CD4-positive, alpha-beta T cell (primary cell): ENCODE data around the gene RTP3. TPM values are rescaled to one million over a fixed set of nuclear protein-coding genes. Genes with fewer than 3 reads are reported as not detected.
A peak's percentile ranks its signal among the peaks of the same experiment; 100 is the strongest.

Experiments used
- ATAC-seq: fragments of 200-7000 bp; cut with Tn5 transposase; one replicate; pipeline ENCODE4 v1.10.0; 2022; ENCODE audit warnings: mild to moderate bottlenecking; ENCODE audit not compliant: poor library complexity
- CTCF ChIA-PET: fragments of 350-600 bp; sonication (Branson Sonifier 250); formaldehyde crosslinking; loops from one replicate; lab custom pipeline; 2021; ENCODE audit warnings: antibody characterized with exemption, inconsistent platforms; lab: Charles Lee
- POLR2A ChIA-PET: fragments of 350-600 bp; sonication (Branson Sonifier 250); formaldehyde crosslinking; loops from one replicate; lab custom pipeline; 2021; ENCODE audit warnings: antibody characterized with exemption, inconsistent platforms; lab: Charles Lee
- DNase-seq, 14 experiments: peaks; one replicate each; pipeline ENCODE4 v3.0.0-alpha.2; 2013 to 2020; ENCODE audit warnings: mixed read lengths in 2 of 14
- H3K27ac ChIP-seq, 2 donors: one replicate each; pipeline versions ENCODE4 v1.5.1 to v1.7.0; 2013; ENCODE audit warnings: low read length in 2 of 2, low read depth in 1 of 2, mild to moderate bottlenecking in 1 of 2
- H3K27me3 ChIP-seq, 2 experiments: 1 replicate in 1 of 2; 2 replicates in 1 of 2; pipeline versions ENCODE4 v1.6.1 to v1.7.0; 2013; ENCODE audit warnings: low read length in 2 of 2, control low read depth in 1 of 2, mild to moderate bottlenecking in 1 of 2, moderate library complexity in 1 of 2; ENCODE audit not compliant: insufficient read depth in 2 of 2, control insufficient read depth in 1 of 2
- H3K36me3 ChIP-seq: one replicate; pipeline ENCODE4 v1.6.1; 2013; ENCODE audit warnings: low read length, control low read depth; ENCODE audit not compliant: insufficient read depth
- H3K4me1 ChIP-seq: one replicate; pipeline ENCODE4 v1.6.1; 2013; ENCODE audit warnings: low read length, control low read depth; ENCODE audit not compliant: insufficient read depth
- H3K4me3 ChIP-seq: one replicate; pipeline ENCODE4 v1.5.1; 2013; ENCODE audit warnings: mild to moderate bottlenecking, low read length, moderate library complexity
- H3K9me3 ChIP-seq, 2 experiments: 1 replicate in 1 of 2; 2 replicates in 1 of 2; pipeline versions ENCODE4 v1.6.1 to v1.7.0; 2013; ENCODE audit warnings: low read length in 2 of 2, mild to moderate bottlenecking in 2 of 2, control low read depth in 1 of 2, moderate library complexity in 1 of 2; ENCODE audit not compliant: control insufficient read depth in 1 of 2, insufficient read depth in 1 of 2
- H3K27ac Mint-ChIP-seq: one replicate; pipeline ENCODE4 v1.8.0; 2020; ENCODE audit warnings: mixed read lengths
- H3K27me3 Mint-ChIP-seq: one replicate; pipeline ENCODE4 v1.8.0; 2021; ENCODE audit warnings: mixed read lengths
- H3K36me3 Mint-ChIP-seq: one replicate; pipeline ENCODE4 v1.8.0; 2021; ENCODE audit warnings: low read depth, mixed read lengths
- H3K4me1 Mint-ChIP-seq: one replicate; pipeline ENCODE4 v1.8.0; 2021; ENCODE audit warnings: low read depth, mixed read lengths
- H3K4me3 Mint-ChIP-seq: one replicate; pipeline ENCODE4 v1.8.0; 2020; ENCODE audit warnings: mild to moderate bottlenecking, mixed read lengths
- H3K9me3 Mint-ChIP-seq: one replicate; pipeline ENCODE4 v1.8.0; 2020; ENCODE audit warnings: mixed read lengths
- intact Hi-C, 2 experiments: fragments of 100-400 bp; cut with DNase I in 1 of 2; cut with micrococcal nuclease in 1 of 2; formaldehyde crosslinking; loops; one replicate each; pipeline versions ENCODE4 v1.15.1 to v1.9.0; 2023 to 2025; cut with DNase I, micrococcal nuclease
- total RNA-seq, 174 experiments: library from RNA in 2 of 174; stranded (reverse) in 2 of 174; gene quantifications; one replicate each; pipeline ENCODE4 v1.2.3 and lab custom pipeline; 2021 to 2026
- TF ChIP-seq, protein P1 (sequence below): fragments of 200-600 bp; IDR thresholded peaks from one replicate; pipeline ENCODE4 v1.8.0; 2022; ENCODE audit warnings: antibody characterized with exemption, mild to moderate bottlenecking

The RTP3 gene
- total RNA-seq, 2 experiments from 2014 or later, result not detected

DNA sequence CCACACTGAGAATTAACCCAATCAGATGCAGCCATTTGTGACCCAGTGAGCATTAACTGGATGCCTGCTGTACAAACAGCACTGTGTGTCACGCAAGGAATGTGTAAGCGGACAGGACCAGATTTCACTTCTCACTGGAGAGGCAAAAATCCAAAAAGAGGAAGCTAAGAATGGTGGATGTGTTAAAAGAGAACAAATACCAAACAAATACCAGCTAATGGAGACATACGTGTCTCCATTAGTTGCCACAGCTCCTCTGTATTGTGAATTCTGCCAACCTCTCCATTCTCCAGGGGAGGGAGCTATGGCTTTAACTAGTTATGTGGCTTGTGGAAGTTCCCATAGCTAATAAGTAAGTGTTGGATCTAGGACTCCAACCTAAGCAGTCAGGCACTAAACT is 35.7 kb upstream of the RTP3 start:
- no peaks in the 10 kb centered on the region for H3K4me1 Mint-ChIP-seq
- TF ChIP-seq, protein P1, sequence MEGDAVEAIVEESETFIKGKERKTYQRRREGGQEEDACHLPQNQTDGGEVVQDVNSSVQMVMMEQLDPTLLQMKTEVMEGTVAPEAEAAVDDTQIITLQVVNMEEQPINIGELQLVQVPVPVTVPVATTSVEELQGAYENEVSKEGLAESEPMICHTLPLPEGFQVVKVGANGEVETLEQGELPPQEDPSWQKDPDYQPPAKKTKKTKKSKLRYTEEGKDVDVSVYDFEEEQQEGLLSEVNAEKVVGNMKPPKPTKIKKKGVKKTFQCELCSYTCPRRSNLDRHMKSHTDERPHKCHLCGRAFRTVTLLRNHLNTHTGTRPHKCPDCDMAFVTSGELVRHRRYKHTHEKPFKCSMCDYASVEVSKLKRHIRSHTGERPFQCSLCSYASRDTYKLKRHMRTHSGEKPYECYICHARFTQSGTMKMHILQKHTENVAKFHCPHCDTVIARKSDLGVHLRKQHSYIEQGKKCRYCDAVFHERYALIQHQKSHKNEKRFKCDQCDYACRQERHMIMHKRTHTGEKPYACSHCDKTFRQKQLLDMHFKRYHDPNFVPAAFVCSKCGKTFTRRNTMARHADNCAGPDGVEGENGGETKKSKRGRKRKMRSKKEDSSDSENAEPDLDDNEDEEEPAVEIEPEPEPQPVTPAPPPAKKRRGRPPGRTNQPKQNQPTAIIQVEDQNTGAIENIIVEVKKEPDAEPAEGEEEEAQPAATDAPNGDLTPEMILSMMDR, result no peak
- no peaks in the 10 kb centered on the region for H3K36me3 Mint-ChIP-seq
- H3K27me3 Mint-ChIP-seq, result peaks cover 67% of the 10 kb centered on the region
- ChIA-PET POLR2A (no interaction called here), CTCF (no interaction called here)
- ATAC-seq (no peak), DNase-seq (peak in 2 of 14 experiments; percentile 24 to 39)
- peaks cover 2% of the 10 kb centered on the region for H3K9me3 Mint-ChIP-seq
- intact Hi-C loops, result no loop called here
- peaks cover 6% of the 10 kb centered on the region for H3K4me1 ChIP-seq
- peaks cover 0 to 12% of the 10 kb centered on the region in 2 experiments for H3K9me3 ChIP-seq
- H3K27ac Mint-ChIP-seq, result no peak overlapping the region
- no peak overlapping the region for H3K4me3 Mint-ChIP-seq
- H3K27me3 ChIP-seq, result peaks cover 29 to 41% of the 10 kb centered on the region in 2 experiments
- no peak overlapping the region for H3K27ac ChIP-seq
- no peaks in the 10 kb centered on the region for H3K36me3 ChIP-seq
- no peak overlapping the region for H3K4me3 ChIP-seq

DNA sequence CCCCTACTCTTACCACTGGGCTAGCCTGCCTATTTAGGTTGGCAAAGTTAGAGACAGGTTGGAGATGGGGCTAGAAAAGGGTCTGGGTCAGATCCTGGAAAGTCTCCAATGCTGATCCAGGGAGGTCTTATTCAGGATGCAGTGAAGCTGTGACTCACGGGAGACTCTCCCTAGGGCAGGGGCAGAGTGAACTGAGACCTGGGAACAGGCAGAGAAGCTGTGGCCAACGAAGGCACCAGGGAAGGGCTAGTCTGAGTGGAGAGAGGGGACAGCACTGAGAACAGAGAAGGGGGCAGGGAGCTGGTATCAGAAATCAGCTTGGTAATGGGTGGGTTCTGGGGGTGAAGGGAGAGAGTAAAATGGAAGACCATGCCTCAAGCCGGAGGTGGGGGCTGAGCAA is 35.3 kb upstream of the RTP3 start:
- no peak overlapping the region for H3K4me3 Mint-ChIP-seq
- H3K27ac ChIP-seq, result no peak overlapping the region
- peaks cover 29 to 41% of the 10 kb centered on the region in 2 experiments for H3K27me3 ChIP-seq
- ATAC-seq, result no peak
- TF ChIP-seq, protein P1, result no peak
- ChIA-PET POLR2A (no interaction called here), CTCF (no interaction called here)
- peaks cover 0 to 12% of the 10 kb centered on the region in 2 experiments for H3K9me3 ChIP-seq
- no peaks in the 10 kb centered on the region for H3K36me3 ChIP-seq
- no peak for DNase-seq
- intact Hi-C loops, result no loop called here
- H3K4me3 ChIP-seq, result no peak overlapping the region
- no peaks in the 10 kb centered on the region for H3K36me3 Mint-ChIP-seq
- no peak overlapping the region for H3K27ac Mint-ChIP-seq
- peaks cover 6% of the 10 kb centered on the region for H3K4me1 ChIP-seq
- no peaks in the 10 kb centered on the region for H3K4me1 Mint-ChIP-seq
- peaks cover 69% of the 10 kb centered on the region for H3K27me3 Mint-ChIP-seq
- H3K9me3 Mint-ChIP-seq, result peaks cover 2% of the 10 kb centered on the region

DNA sequence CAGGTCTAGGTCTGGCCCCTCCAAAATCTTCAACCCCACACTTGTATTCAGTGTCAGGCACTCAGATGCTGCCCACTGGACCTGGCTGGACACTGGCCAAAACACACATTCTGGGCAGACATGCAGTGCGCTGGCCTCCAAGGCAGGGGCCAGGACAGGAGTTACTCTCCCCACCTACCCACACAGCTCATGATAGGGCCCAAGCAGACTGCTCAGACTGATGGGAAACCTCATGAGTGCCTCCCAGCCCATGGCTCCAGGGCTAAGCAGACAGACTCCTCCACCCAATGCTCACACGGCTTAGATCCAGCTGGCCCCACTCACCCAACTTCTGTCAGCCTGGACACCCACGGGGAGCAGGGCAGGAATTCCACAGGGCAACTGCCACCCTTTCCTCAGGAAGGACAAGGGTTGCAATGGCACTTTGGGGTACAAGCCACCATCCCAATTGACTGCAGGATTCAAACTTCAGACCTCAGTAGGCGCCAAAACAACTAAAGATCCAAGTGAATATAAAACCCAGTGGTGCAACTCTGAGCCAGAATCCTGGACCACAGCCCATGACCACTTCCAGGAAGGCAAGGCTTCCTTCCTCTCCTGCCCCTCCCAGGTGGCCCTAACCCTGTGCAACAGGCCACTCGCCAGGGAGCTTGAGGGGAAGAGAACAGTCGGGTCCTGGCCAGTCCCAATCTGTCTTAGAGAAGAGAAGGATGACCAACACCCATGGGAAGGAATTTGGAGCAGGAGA is 34.5 kb upstream of the RTP3 start:
- H3K4me1 ChIP-seq, result peaks cover 6% of the 10 kb centered on the region
- TF ChIP-seq, protein P1, result no peak
- H3K4me3 ChIP-seq, result no peak overlapping the region
- peaks cover 29 to 41% of the 10 kb centered on the region in 2 experiments for H3K27me3 ChIP-seq
- intact Hi-C loops, result no loop called here
- no peaks in the 10 kb centered on the region for H3K36me3 ChIP-seq
- Mint-ChIP-seq H3K4me3 (no peak overlapping the region), H3K4me1 (no peaks in the 10 kb centered on the region), H3K9me3 (peaks cover 2% of the 10 kb centered on the region), H3K36me3 (no peaks in the 10 kb centered on the region), H3K27ac (no peak overlapping the region), H3K27me3 (peaks cover 69% of the 10 kb centered on the region)
- no peak overlapping the region for H3K27ac ChIP-seq
- ChIA-PET CTCF (no interaction called here), POLR2A (no interaction called here)
- ATAC-seq, result no peak
- peaks cover 0 to 12% of the 10 kb centered on the region in 2 experiments for H3K9me3 ChIP-seq
- DNase-seq, result no peak
